ENCODE data around the gene LRMDA. TPM values are rescaled to one million over a fixed set of nuclear protein-coding genes. Genes with fewer than 3 reads are reported as not detected.

Gene LRMDA
- total RNA-seq, 1 donor from 2014 or later, result not detected

DNA sequence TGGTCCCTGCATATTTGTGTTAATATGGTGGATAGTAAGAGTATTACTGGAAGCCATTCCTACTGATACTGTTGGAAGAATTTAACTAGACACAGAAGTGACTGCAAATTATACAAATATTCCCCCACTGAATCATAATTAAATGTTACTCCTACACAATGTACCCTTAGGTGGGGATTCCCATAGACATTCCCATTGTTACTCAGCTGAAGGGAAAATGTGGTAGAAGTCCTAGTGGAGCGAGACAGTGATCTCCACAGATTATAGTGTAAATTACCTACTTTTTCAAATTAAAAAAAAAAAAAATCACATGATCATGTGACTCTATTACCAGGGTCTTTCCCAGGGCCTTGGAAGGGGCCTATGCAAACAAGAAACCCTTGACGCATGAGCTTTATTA is 611.8 kb downstream of the LRMDA start:
- Mint-ChIP-seq H3K4me1 (no peaks in the 10 kb centered on the region), H3K9me3 (peaks cover 6% of the 10 kb centered on the region), H3K27me3 (no peaks in the 10 kb centered on the region), H3K4me3 (no peak overlapping the region), H3K36me3 (ENCODE audit: low read depth) (no peaks in the 10 kb centered on the region), H3K27ac (no peak overlapping the region)
- intact Hi-C loops (cut with micrococcal nuclease), result no loop called here
- POLR2A ChIA-PET, result no interaction called here
- DNase-seq (no peak), ATAC-seq (ENCODE audit: low read depth) (no peak)
- CTCF ChIA-PET, result no interaction called here
- TF ChIP-seq CTCF (IDR thresholded peaks at IDR 0.05), result no peak

DNA sequence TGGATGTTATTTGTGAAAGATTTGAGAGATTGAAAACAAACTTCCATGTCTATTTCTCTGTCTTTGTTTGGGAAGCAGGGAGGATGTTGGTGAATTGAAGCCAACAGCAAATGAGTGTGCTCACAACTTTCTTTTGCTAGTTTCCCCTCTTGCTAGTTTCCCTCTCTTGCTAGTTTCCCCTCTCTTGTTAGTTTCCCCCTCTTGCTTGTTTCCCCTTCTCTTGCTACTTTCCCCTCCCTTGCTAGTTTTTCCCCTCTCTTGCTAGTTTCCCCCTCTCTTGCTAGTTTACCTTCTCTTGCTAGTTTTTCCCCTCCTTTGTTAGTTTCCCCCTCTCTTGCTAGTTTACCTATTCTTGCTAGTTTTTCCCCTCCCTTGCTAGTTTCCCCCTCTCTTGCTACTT is 613.3 kb downstream of the LRMDA start:
- no peak overlapping the region for H3K4me3 Mint-ChIP-seq
- intact Hi-C loops (cut with micrococcal nuclease), result no loop called here
- ATAC-seq (ENCODE audit: low read depth) (no peak), DNase-seq (no peak)
- POLR2A ChIA-PET, result no interaction called here
- CTCF ChIA-PET, result no interaction called here
- TF ChIP-seq CTCF (IDR thresholded peaks at IDR 0.05), result no peak
- no peaks in the 10 kb centered on the region for H3K4me1 Mint-ChIP-seq
- no peak overlapping the region for H3K27ac Mint-ChIP-seq
- no peaks in the 10 kb centered on the region for H3K36me3 Mint-ChIP-seq (ENCODE audit: low read depth)
- no peaks in the 10 kb centered on the region for H3K9me3 Mint-ChIP-seq
- no peaks in the 10 kb centered on the region for H3K27me3 Mint-ChIP-seq

DNA sequence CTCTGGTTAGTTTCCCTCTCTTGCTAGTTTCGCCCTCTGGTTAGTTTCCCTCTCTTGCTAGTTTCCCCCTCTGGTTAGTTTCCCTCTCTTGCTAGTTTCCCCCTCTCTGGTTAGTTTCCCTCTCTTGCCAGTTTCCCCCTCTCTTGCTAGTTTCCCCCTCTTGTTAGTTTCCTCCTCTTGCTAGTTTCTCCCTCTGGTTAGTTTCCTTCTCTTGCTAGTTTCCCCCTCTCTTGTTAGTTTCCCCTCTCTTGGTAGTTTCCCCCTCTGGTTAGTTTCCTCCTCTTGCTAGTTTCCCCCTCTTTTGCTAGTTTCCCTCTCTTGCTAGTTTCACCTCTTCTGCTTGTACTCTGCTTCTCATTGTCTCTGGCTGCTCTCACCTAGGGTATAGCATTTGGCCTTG is 613.8 kb downstream of the LRMDA start:
- H3K36me3 Mint-ChIP-seq (ENCODE audit: low read depth), result no peaks in the 10 kb centered on the region
- ChIA-PET POLR2A (no interaction called here), CTCF (no interaction called here)
- ATAC-seq (ENCODE audit: low read depth), result no peak
- no peak overlapping the region for H3K4me3 Mint-ChIP-seq
- H3K27me3 Mint-ChIP-seq, result no peaks in the 10 kb centered on the region
- no peaks in the 10 kb centered on the region for H3K4me1 Mint-ChIP-seq
- TF ChIP-seq CTCF (IDR thresholded peaks at IDR 0.05), result no peak
- intact Hi-C loops (cut with micrococcal nuclease), result no loop called here
- no peak overlapping the region for H3K27ac Mint-ChIP-seq
- DNase-seq, result no peak
- H3K9me3 Mint-ChIP-seq, result no peaks in the 10 kb centered on the region

GRCh38 chr10:76047521-76047920 is 616.1 kb downstream of the LRMDA start:
- intact Hi-C loops (cut with micrococcal nuclease), result no loop called here
- ChIA-PET POLR2A (no interaction called here), CTCF (no interaction called here)
- no peak for TF ChIP-seq CTCF (IDR thresholded peaks at IDR 0.05)
- Mint-ChIP-seq H3K27ac (no peak overlapping the region), H3K9me3 (no peaks in the 10 kb centered on the region), H3K4me3 (no peak overlapping the region), H3K36me3 (ENCODE audit: low read depth) (no peaks in the 10 kb centered on the region), H3K4me1 (no peaks in the 10 kb centered on the region), H3K27me3 (peaks cover 2% of the 10 kb centered on the region)
- ATAC-seq (ENCODE audit: low read depth) (no peak), DNase-seq (no peak)

DNA sequence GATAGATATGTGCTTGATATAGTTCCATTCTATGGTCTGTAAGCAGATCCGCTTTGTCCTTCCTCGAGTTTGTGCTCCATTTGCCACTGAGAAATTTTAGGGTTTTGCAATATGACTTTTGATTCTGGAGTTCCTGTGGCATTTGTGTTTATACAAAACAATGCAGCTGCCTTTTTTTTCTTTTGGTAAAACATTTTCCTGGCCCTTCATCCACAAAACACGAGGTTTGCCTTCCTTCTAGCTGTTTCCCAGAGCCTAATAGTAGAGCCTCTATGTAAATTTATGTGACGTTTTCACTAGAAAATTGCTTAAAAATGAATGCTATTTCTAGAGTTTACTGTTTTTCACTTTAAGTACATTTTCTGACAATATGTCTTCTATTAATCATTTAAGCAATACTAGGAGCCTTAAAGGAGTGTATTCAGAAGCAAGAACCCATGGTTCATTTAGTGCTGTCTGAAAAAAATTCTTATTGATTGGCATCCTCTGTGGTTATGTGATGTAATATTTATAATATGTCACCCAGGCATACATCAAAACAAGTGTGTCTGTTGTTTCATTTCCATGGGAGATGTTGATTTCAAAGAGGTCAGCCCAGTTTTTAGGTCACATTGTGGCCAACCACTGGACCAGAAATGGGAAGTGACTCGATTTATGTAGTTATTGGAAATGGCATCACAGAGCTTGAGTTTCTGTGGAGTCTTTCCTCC is 618.3 kb downstream of the LRMDA start:
- H3K4me1 Mint-ChIP-seq, result no peaks in the 10 kb centered on the region
- intact Hi-C loops (cut with micrococcal nuclease), result no loop called here
- no peak overlapping the region for H3K27ac Mint-ChIP-seq
- H3K4me3 Mint-ChIP-seq, result no peak overlapping the region
- TF ChIP-seq CTCF (IDR thresholded peaks at IDR 0.05), result no peak
- ChIA-PET CTCF (no interaction called here), POLR2A (no interaction called here)
- peaks cover 2% of the 10 kb centered on the region for H3K27me3 Mint-ChIP-seq
- no peaks in the 10 kb centered on the region for H3K36me3 Mint-ChIP-seq (ENCODE audit: low read depth)
- no peak for DNase-seq
- ATAC-seq (ENCODE audit: low read depth), result no peak
- H3K9me3 Mint-ChIP-seq, result no peaks in the 10 kb centered on the region

Measured in activated B cell treated with CpG ODN at 0.5 μM for 24 hours (primary cell).